SJCRH30 (cell line): ENCODE measurements around the gene EDEM3. TPM values are rescaled to one million over a fixed set of nuclear protein-coding genes. Genes with fewer than 3 reads are reported as not detected.

Source experiments
- DNase-seq, 2 experiments: peaks; one replicate each; pipeline ENCODE4 v3.0.0-alpha.2; 2015 to 2020
- H3K27ac ChIP-seq: fragments of 250-450 bp; sonication (Bioruptor Pico); 2 replicates; pipeline ENCODE4 v1.5.1; 2020; ENCODE audit warnings: mild to moderate bottlenecking, moderate library complexity
- H3K27me3 ChIP-seq: fragments of 250-450 bp; sonication (Bioruptor Pico); 2 replicates; pipeline ENCODE4 v1.5.1; 2020; ENCODE audit warnings: mild to moderate bottlenecking, moderate library complexity
- H3K36me3 ChIP-seq: fragments of 250-450 bp; sonication (Bioruptor Pico); 2 replicates; pipeline ENCODE4 v1.5.1; 2020; ENCODE audit warnings: mild to moderate bottlenecking, moderate library complexity
- H3K4me1 ChIP-seq: fragments of 250-450 bp; sonication (Bioruptor Pico); 2 replicates; pipeline ENCODE4 v1.5.1; 2020; ENCODE audit warnings: mild to moderate bottlenecking, moderate library complexity
- H3K4me3 ChIP-seq: fragments of 250-450 bp; sonication (Bioruptor Pico); 2 replicates; pipeline ENCODE4 v1.5.1; 2020; ENCODE audit warnings: mild to moderate bottlenecking, moderate library complexity
- H3K9me3 ChIP-seq: fragments of 250-450 bp; sonication (Bioruptor Pico); replicated peaks from 2 replicates; pipeline ENCODE4 v1.5.1; 2020; ENCODE audit warnings: mild to moderate bottlenecking, moderate library complexity
- total RNA-seq: library from RNA; depleted of rRNA; stranded (reverse); fragments of >200 nt; shearing (Covaris generic); gene quantifications from 2 replicates; pipeline ENCODE4 v1.2.3, GENCODE V29; 2014

EDEM3 gene
- total RNA-seq, 1 experiment from 2014 or later, result 12.7 TPM

DNA sequence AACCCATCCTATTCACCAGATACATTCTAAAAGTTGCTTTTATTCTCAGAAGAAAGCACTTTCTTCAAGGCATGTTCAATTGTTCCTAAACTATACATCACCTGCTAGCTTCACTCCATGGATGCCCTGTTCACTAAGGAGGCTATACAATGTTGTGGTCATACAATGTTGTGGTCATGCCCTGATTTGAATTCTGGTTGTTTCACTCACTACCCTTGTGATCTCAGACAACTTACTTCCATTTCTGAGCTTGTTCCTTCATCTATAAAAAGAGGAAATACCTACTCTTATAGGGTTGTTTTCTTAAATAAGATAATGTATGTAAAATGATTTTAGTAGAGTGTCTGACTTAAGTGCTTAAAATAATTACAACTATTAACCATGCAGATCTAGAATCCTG, 19.7 kb downstream of the EDEM3 start:
- Histone ChIP-seq H3K27me3 (no peaks in the 10 kb centered on the region), H3K36me3 (no peaks in the 10 kb centered on the region), H3K27ac (no peak overlapping the region), H3K9me3 (no peaks in the 10 kb centered on the region), H3K4me3 (no peak overlapping the region), H3K4me1 (no peaks in the 10 kb centered on the region)
- no peak for DNase-seq

DNA sequence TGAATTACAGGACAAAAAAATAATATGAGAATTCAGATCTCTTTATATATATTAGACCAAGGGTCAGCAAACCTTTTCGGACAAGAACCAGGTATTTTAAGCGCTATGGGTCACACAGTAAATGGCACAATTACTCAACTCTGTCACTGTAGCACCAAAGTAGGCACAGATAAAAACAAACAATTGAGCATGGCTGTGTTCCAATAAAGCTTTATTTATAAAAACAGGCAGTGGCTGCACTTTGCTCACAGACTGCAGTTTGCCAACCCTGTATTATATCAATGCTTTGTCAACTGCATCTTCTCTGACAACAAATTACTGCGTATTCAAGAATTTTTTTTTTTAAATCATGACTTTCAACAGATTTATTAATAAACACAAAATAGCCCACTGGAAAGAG, 29.8 kb downstream of the EDEM3 start:
- no peaks in the 10 kb centered on the region for H3K9me3 ChIP-seq
- no peaks in the 10 kb centered on the region for H3K27me3 ChIP-seq
- H3K4me1 ChIP-seq, result no peaks in the 10 kb centered on the region
- H3K27ac ChIP-seq, result no peak overlapping the region
- no peak for DNase-seq
- H3K36me3 ChIP-seq, result peaks cover 5% of the 10 kb centered on the region; the same call in 1 of the 2 replicates
- no peak overlapping the region for H3K4me3 ChIP-seq

DNA sequence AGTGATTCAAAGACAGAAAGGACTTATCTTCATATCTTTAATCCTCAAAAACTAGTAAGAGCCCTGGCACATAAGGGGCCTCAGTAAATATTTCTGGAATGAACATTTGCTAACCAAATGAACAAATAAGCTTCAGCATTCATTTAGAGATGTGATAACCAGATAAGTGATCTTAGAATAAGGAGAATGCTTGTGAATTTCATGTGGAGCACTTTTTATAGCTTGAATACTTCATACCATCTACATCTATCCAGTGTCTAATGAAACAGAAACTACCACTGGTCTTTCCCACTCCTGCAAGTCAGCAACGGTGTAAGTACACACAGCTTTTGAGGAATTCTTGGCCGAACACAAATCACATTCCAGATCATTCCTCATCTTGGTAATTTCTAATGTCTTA, 38.5 kb downstream of the EDEM3 start:
- no peaks in the 10 kb centered on the region for H3K4me1 ChIP-seq
- H3K9me3 ChIP-seq, result no peaks in the 10 kb centered on the region
- no peak for DNase-seq
- no peak overlapping the region for H3K4me3 ChIP-seq
- peaks cover 6% of the 10 kb centered on the region; the same call in 1 of the 2 replicates for H3K36me3 ChIP-seq
- no peaks in the 10 kb centered on the region for H3K27me3 ChIP-seq
- no peak overlapping the region for H3K27ac ChIP-seq

DNA sequence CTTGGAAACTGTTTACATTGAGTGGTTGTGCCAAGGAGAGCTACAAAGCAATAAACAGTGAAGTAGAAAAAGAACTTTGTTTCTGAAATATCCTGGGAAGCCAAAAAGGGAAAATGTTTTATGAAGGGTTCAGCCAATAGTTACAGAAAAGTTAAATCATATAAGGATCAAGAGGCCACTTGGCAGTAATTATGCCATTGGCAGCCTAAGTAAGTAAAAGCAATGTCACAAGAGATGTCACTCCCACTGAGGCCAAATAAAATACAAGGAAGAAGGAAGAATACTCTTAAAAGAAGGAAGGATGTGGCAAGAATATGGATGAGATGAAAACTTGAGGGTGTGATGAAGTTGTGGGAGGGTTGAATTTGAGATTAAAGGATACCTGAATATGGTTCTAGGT, 45.2 kb downstream of the EDEM3 start:
- Histone ChIP-seq H3K9me3 (no peaks in the 10 kb centered on the region; the same call in 1 of the 2 replicates), H3K27me3 (no peaks in the 10 kb centered on the region), H3K4me3 (no peak overlapping the region), H3K4me1 (no peaks in the 10 kb centered on the region), H3K27ac (no peak overlapping the region), H3K36me3 (peaks cover 7% of the 10 kb centered on the region; the same call in 1 of the 2 replicates)
- no peak for DNase-seq

DNA sequence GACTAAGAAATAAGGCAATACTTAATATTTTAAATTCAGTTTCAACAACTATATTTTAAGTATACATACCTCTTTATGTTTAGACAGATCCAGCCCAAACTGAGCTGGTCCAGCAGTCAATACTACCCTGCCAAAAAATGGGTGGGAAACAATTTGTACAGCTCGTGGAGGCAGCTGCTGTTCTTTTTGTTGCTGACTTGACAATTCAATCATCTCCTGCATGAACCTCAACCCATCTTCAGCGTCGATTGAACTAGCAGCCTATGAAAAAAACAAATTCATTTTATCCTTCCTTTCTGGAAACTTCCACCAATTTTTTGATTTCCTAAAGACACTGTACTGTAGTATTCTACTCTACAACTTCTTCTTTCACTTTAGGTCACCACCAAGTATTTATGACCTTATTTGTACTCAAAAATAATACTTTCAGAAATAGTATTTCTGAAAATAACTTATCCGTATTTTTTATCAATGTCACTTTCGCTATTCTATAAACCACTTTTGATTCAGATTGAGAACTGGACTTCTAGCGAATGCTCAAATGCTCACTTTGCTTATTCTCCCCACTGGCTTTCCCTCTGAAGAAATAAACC, 46.5 kb downstream of the EDEM3 start:
- Histone ChIP-seq H3K36me3 (peaks cover 7% of the 10 kb centered on the region; the same call in 1 of the 2 replicates), H3K4me3 (no peak overlapping the region), H3K27me3 (no peaks in the 10 kb centered on the region), H3K27ac (no peak overlapping the region), H3K4me1 (no peaks in the 10 kb centered on the region), H3K9me3 (no peaks in the 10 kb centered on the region; the same call in 1 of the 2 replicates)
- no peak for DNase-seq

DNA sequence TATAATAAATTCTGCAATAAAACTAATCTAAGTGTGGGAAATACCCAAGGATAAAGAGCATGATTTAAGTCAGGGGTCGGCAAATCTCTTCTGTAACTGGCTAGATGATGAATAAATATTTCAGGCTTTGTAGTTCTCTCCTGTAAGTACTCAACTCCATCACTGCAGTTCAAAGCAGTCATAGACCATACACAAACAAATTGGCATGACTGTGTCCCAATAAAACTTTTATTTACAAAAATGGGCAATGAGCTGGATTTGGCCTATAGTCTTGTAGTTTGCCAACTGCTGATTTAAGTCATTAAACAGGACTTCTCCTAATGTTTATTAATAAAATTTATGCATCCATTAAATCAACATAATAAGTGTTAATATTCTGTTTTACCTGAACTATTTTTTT, 49.4 kb downstream of the EDEM3 start:
- Histone ChIP-seq H3K27me3 (no peaks in the 10 kb centered on the region), H3K36me3 (peaks cover 10% of the 10 kb centered on the region; the same call in 1 of the 2 replicates), H3K27ac (no peak overlapping the region), H3K4me3 (no peak overlapping the region), H3K9me3 (no peaks in the 10 kb centered on the region; the same call in 1 of the 2 replicates), H3K4me1 (no peaks in the 10 kb centered on the region)
- DNase-seq, result no peak

DNA sequence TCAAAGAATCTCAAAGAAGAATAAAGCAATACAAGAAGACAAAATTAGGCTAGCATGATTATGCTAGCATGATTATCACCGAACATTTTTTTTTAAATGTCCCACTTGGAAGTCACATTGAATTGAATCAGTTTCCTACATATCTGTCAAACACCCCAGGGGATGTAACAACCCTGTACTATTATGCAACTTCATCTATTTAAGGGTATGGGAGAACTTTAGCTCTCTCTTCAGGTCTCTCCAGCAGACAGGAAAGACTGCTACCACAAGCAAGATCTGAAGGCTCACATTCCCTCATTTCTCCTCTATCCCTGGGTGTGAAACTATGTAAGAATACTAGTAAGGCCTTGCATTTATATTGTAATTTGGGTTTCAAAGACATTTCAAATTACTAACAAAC, 52.8 kb downstream of the EDEM3 start:
- Histone ChIP-seq H3K27ac (no peak overlapping the region), H3K4me3 (no peak overlapping the region), H3K27me3 (no peaks in the 10 kb centered on the region), H3K36me3 (peaks cover 9% of the 10 kb centered on the region; the same call in 1 of the 2 replicates), H3K9me3 (no peaks in the 10 kb centered on the region; the same call in 1 of the 2 replicates), H3K4me1 (no peaks in the 10 kb centered on the region)
- no peak for DNase-seq

DNA sequence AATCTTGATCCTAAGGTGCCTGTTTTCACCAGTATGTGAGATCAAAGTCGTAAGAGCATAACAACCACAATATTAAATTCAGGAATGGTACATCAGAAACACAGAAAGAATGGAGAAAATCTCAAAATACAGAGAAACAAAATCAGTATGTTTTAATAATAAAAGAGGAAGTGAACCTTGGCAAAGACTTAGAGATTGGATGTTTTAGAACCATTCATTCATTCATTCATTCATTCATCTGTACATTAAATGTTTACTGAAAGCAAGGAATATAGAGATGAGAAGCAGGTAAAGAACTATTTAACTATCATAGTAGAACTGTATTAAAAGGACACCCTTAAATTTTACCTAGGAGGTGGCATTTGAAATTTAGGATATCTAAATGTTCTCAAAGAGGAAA, 55.7 kb downstream of the EDEM3 start:
- Histone ChIP-seq H3K27ac (no peak overlapping the region), H3K27me3 (no peaks in the 10 kb centered on the region), H3K4me1 (no peaks in the 10 kb centered on the region), H3K9me3 (no peaks in the 10 kb centered on the region), H3K36me3 (peaks cover 9% of the 10 kb centered on the region; the same call in 1 of the 2 replicates), H3K4me3 (no peak overlapping the region)
- DNase-seq, result no peak

DNA sequence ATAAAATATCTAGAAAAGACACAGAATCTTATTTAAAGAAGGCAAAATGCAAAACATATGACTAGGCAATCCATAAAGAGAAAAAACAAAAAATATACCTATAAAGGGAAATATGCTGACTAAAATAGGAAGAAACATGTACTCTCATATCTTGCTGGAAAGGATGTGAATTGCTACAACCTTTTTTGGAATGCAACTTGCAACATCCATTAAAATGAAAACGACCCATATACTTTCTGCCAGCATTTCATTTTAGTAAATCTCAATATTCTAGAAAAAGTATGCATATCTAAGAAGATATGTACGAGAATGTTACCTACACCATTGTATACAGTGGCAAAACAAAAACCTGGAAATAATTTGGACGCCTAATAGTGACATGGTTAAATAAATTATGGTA, 56.6 kb downstream of the EDEM3 start:
- DNase-seq, result no peak
- Histone ChIP-seq H3K4me3 (no peak overlapping the region), H3K27ac (no peak overlapping the region), H3K4me1 (no peaks in the 10 kb centered on the region), H3K27me3 (no peaks in the 10 kb centered on the region), H3K9me3 (no peaks in the 10 kb centered on the region), H3K36me3 (peaks cover 9% of the 10 kb centered on the region)

DNA sequence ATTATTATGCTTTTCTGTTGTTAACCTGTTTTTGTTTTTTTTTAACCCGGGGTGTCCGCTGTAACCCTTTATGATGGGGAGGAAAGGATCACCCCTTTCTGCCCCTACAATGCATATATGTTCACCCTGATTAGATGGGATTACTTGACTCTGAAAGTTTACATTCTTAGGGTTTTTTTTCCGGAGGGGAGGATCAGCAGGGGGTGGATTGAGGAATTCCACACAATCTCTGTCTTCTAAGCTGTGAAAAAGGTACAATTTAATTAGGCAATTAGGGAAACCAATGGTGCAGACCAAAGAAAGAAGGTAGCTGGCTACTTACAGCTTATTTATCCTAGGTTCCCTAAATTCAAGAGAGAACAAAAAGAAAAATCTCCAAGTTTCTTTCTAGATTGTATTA, 58.3 kb downstream of the EDEM3 start:
- Histone ChIP-seq H3K27me3 (no peaks in the 10 kb centered on the region), H3K9me3 (no peaks in the 10 kb centered on the region), H3K4me1 (no peaks in the 10 kb centered on the region), H3K4me3 (no peak overlapping the region), H3K27ac (no peak overlapping the region), H3K36me3 (peaks cover 2% of the 10 kb centered on the region; the same call in 1 of the 2 replicates)
- no peak for DNase-seq

DNA sequence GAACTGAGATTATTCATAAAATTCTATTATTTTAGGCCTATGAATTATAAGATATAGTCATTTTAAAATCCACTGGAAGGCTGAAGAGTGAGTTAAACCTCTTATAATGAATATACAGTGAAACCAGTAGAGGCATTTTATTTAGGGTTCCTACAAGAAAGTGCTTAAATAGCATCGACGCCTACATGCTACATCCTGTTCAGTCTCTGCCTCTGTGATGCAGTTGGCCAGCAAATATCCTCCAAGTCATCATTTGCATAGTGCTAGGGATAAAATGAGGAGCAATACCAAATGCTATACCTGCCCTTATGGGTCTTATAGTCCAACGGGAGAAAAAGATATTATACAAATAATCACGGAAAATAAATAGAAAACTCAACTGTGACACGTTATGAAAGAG, 59.6 kb downstream of the EDEM3 start:
- Histone ChIP-seq H3K4me3 (no peak overlapping the region), H3K9me3 (no peaks in the 10 kb centered on the region), H3K4me1 (no peaks in the 10 kb centered on the region), H3K27ac (no peak overlapping the region), H3K36me3 (no peaks in the 10 kb centered on the region; the same call in 1 of the 2 replicates), H3K27me3 (no peaks in the 10 kb centered on the region)
- DNase-seq, result no peak

DNA sequence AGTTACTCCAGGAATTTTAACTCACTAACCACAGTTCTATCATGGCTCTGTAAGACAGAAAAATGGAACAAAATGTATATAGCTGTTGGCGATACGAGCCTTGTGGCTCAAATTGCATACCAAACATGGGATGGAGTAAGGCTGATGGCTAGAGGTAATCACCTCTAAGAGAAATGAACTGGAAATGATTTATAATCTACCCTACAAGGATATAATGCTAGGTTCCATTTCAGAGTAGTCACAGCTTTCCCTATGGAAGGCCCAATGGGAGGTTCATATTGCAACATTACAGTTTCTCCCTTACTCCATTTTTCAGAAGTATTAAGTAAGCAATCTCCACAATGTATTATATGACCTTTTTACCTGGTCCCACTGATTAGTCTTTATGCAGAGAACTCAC, 61.6 kb downstream of the EDEM3 start:
- no peaks in the 10 kb centered on the region for H3K27me3 ChIP-seq
- no peak for DNase-seq
- H3K36me3 ChIP-seq, result no peaks in the 10 kb centered on the region; the same call in 1 of the 2 replicates
- H3K4me1 ChIP-seq, result no peaks in the 10 kb centered on the region
- no peak overlapping the region for H3K4me3 ChIP-seq
- H3K9me3 ChIP-seq, result no peaks in the 10 kb centered on the region
- no peak overlapping the region for H3K27ac ChIP-seq

DNA sequence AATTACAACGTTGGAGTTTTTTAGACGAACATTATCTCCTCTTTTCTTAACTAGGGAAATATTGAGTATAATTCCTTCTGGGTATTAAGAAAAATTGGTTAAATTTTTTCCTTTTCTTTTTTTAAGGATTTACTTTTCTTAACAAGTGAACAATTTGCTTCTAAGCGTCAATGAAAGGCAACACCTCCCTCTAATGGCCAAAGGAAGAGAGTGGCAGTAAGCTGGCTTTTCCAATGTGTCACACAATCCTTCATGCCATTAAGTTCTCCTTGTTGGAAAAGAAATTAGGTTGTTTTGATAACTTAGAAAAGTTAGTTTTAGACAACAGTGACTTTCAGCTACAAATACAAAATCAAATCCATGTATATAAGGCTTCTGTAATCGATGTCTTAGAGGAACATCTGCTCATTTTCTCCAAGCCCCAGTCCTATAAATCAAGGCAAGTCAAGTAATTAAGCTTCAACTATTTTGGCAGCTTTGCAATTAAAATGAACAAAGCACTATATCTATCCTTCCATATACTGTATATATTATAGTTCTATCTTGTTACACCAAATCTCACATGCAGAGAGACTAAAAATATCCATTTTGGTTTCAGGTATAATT, 62.8 kb downstream of the EDEM3 start:
- DNase-seq, result peak in 1 of 2 experiments; percentile 45
- Histone ChIP-seq H3K4me1 (no peaks in the 10 kb centered on the region), H3K9me3 (no peaks in the 10 kb centered on the region), H3K27me3 (no peaks in the 10 kb centered on the region), H3K27ac (no peak overlapping the region), H3K4me3 (no peak overlapping the region), H3K36me3 (no peaks in the 10 kb centered on the region; the same call in 1 of the 2 replicates)

DNA sequence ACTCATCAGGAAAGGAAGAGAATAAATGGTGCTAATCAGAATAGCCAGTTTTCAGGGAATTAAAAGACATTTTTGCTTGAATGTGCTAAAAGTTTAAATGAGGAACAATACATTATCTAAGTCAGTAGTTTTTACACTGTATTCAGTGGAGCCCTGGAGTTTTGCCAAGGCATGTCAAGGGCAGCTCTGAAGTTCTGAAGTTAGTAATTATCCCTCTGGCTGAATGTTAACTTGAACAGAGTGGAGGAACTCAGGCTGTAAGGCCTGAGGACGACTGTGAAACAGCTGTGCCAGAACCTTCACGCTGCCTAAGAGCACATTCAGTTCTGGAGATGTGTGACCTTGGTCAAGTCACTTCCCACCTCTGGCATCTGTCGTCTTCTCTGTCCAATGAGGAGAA, 68.1 kb downstream of the EDEM3 start:
- H3K9me3 ChIP-seq, result no peaks in the 10 kb centered on the region
- no peaks in the 10 kb centered on the region for H3K4me1 ChIP-seq
- H3K36me3 ChIP-seq, result no peaks in the 10 kb centered on the region
- no peak overlapping the region for H3K4me3 ChIP-seq
- no peak overlapping the region for H3K27ac ChIP-seq
- DNase-seq, result no peak
- H3K27me3 ChIP-seq, result no peaks in the 10 kb centered on the region

DNA sequence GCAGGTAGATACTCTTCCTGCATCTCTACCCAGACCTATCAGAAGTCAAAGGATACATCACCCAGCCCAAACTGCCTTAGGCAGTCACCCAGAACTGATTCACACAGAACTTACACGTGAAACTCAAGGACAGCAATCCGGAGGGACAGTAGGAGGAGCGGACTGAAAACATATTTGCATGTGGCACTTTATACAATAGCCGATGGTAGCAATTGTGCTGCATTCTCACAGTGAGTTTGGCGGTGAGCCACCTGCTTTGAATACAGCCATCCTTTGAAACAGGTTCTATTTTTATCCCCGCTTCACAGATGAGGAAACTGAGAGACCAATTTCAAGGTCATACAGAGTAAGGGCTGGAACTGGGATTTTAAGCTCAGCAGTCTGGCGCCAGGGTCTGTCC, 69.5 kb downstream of the EDEM3 start:
- Histone ChIP-seq H3K27me3 (no peaks in the 10 kb centered on the region), H3K36me3 (no peaks in the 10 kb centered on the region), H3K4me3 (no peak overlapping the region), H3K27ac (no peak overlapping the region), H3K9me3 (no peaks in the 10 kb centered on the region), H3K4me1 (no peaks in the 10 kb centered on the region)
- no peak for DNase-seq
